Erythroblast (primary cell): ENCODE data around the gene EPC2.

ENCODE experiments used
- GATA1 ChIP-seq: IDR thresholded peaks from 2 replicates; pipeline ENCODE4 v1.6.1; 2011; ENCODE audit warnings: low read depth, mild to moderate bottlenecking, control low read depth, low read length, moderate library complexity
- POLR2A ChIP-seq: IDR thresholded peaks from 2 replicates; pipeline ENCODE4 v1.6.1; 2011; ENCODE audit warnings: mild to moderate bottlenecking, low read length

GRCh38 chr2:148781544-148781943 is 137.0 kb downstream of the EPC2 start:
- TF ChIP-seq POLR2A: no peak
- TF ChIP-seq GATA1: no peak
